ENCODE results near the gene CREBL2.

CREBL2 gene

GRCh38 chr12:12606781-12607589 is 4.7 kb upstream of the CREBL2 start:
- TF ChIP-seq EZH2phosphoT487 (conservative IDR thresholded peaks at IDR 0.05; ENCODE audit: low read length) (no peak), CTCF (IDR thresholded peaks at IDR 0.05; ENCODE audit: insufficient read depth, low read length, poor library complexity, severe bottlenecking) (no peak)
- H3K9ac ChIP-seq (ENCODE audit: low read length), result no peak overlapping the region
- no peaks in the 10 kb centered on the region for H3F3A ChIP-seq (ENCODE audit: insufficient read depth)
- no peaks in the 10 kb centered on the region for H3K27me3 ChIP-seq (ENCODE audit: low read length)
- H3K27ac ChIP-seq (ENCODE audit: low read depth, low read length), result no peak overlapping the region
- H3K9me2 ChIP-seq (replicated peaks; ENCODE audit: insufficient read depth, low read length), result no peaks in the 10 kb centered on the region
- no peak overlapping the region for H3K4me2 ChIP-seq (ENCODE audit: low read depth, low read length, poor library complexity, severe bottlenecking)
- no peaks in the 10 kb centered on the region for H4K20me1 ChIP-seq (ENCODE audit: low read depth, low read length)
- H3K79me2 ChIP-seq (ENCODE audit: insufficient read depth, low read length), result no peaks in the 10 kb centered on the region
- no peak overlapping the region for H3K4me3 ChIP-seq (ENCODE audit: insufficient read depth, low read length, poor library complexity, severe bottlenecking)
- H3K36me3 ChIP-seq (ENCODE audit: low read length), result no peaks in the 10 kb centered on the region
- H3K9me3 ChIP-seq (ENCODE audit: insufficient read depth, low read length), result no peaks in the 10 kb centered on the region
- no peak overlapping the region for H2AFZ ChIP-seq (ENCODE audit: low read depth, low read length, severe bottlenecking)

- no peaks in the 10 kb centered on the region for H3K79me2 ChIP-seq (ENCODE audit: insufficient read depth, low read length)
- H3F3A ChIP-seq (ENCODE audit: insufficient read depth), result no peaks in the 10 kb centered on the region
- TF ChIP-seq CTCF (IDR thresholded peaks at IDR 0.05; ENCODE audit: insufficient read depth, low read length, poor library complexity, severe bottlenecking) (no peak), EZH2phosphoT487 (conservative IDR thresholded peaks at IDR 0.05; ENCODE audit: low read length) (no peak)
- H3K27me3 ChIP-seq (ENCODE audit: low read length), result no peaks in the 10 kb centered on the region
- H3K9me3 ChIP-seq (ENCODE audit: insufficient read depth, low read length), result no peaks in the 10 kb centered on the region
- H3K36me3 ChIP-seq (ENCODE audit: low read length), result no peaks in the 10 kb centered on the region
- no peaks in the 10 kb centered on the region for H3K9me2 ChIP-seq (replicated peaks; ENCODE audit: insufficient read depth, low read length)
- no peak overlapping the region for H2AFZ ChIP-seq (ENCODE audit: low read depth, low read length, severe bottlenecking)
- no peak overlapping the region for H3K9ac ChIP-seq (ENCODE audit: low read length)
- no peak overlapping the region for H3K4me3 ChIP-seq (ENCODE audit: insufficient read depth, low read length, poor library complexity, severe bottlenecking)
- no peak overlapping the region for H3K4me2 ChIP-seq (ENCODE audit: low read depth, low read length, poor library complexity, severe bottlenecking)
- H3K27ac ChIP-seq (ENCODE audit: low read depth, low read length), result no peak overlapping the region
- no peaks in the 10 kb centered on the region for H4K20me1 ChIP-seq (ENCODE audit: low read depth, low read length)
Observed at GRCh38 chr12:12608557-12608957, 3.1 kb upstream of the CREBL2 start.

- Histone ChIP-seq H3K27me3 (ENCODE audit: low read length) (no peaks in the 10 kb centered on the region), H3K4me3 (ENCODE audit: insufficient read depth, low read length, poor library complexity, severe bottlenecking) (no peak overlapping the region), H3K9me2 (replicated peaks; ENCODE audit: insufficient read depth, low read length) (no peaks in the 10 kb centered on the region), H3K9me3 (ENCODE audit: insufficient read depth, low read length) (no peaks in the 10 kb centered on the region), H2AFZ (ENCODE audit: low read depth, low read length, severe bottlenecking) (no peak overlapping the region), H3K79me2 (ENCODE audit: insufficient read depth, low read length) (no peaks in the 10 kb centered on the region), H4K20me1 (ENCODE audit: low read depth, low read length) (no peaks in the 10 kb centered on the region), H3K27ac (ENCODE audit: low read depth, low read length) (no peak overlapping the region), H3K9ac (ENCODE audit: low read length) (no peak overlapping the region), H3K36me3 (ENCODE audit: low read length) (no peaks in the 10 kb centered on the region), H3K4me2 (ENCODE audit: low read depth, low read length, poor library complexity, severe bottlenecking) (no peak overlapping the region), H3F3A (ENCODE audit: insufficient read depth) (no peaks in the 10 kb centered on the region)
- TF ChIP-seq CTCF (IDR thresholded peaks at IDR 0.05; ENCODE audit: insufficient read depth, low read length, poor library complexity, severe bottlenecking) (no peak), EZH2phosphoT487 (conservative IDR thresholded peaks at IDR 0.05; ENCODE audit: low read length) (no peak)
Observed at GRCh38 chr12:12609692-12610091, 2.0 kb upstream of the CREBL2 start.

Data from SU-DHL-6 (cell line).